ENCODE data around the gene UBR2. TPM values are rescaled to one million over a fixed set of nuclear protein-coding genes. Genes with fewer than 3 reads are reported as not detected.
A peak's percentile ranks its signal among the peaks of the same experiment; 100 is the strongest.

UBR2 gene
- 10 to 100 TPM; 21.6 to 22.5 TPM for total RNA-seq
- polyA plus RNA-seq (2013, experiment 1 of 2) = 12.3 TPM
- 11.3 TPM for polyA plus RNA-seq (2013, experiment 2 of 2)
- long read RNA-seq, experiment 1, partial matches to known transcripts = 1 of 5 reads
- long read RNA-seq, experiment 1, other reads (novel, unspliced or antisense) = 4 of 5 reads
- long read RNA-seq, experiment 2, full-length matches to known transcripts = 9 of 38 reads
- long read RNA-seq, experiment 2, partial matches to known transcripts = 14 of 38 reads
- long read RNA-seq, experiment 2, other reads (novel, unspliced or antisense) = 15 of 38 reads
- long read RNA-seq, experiment 3, full-length matches to known transcripts = 5 of 48 reads
- long read RNA-seq, experiment 3, partial matches to known transcripts = 32 of 48 reads
- long read RNA-seq, experiment 3, other reads (novel, unspliced or antisense) = 11 of 48 reads
- long read RNA-seq, experiment 4, partial matches to known transcripts = 6 of 8 reads
- long read RNA-seq, experiment 4, other reads (novel, unspliced or antisense) = 2 of 8 reads

DNA sequence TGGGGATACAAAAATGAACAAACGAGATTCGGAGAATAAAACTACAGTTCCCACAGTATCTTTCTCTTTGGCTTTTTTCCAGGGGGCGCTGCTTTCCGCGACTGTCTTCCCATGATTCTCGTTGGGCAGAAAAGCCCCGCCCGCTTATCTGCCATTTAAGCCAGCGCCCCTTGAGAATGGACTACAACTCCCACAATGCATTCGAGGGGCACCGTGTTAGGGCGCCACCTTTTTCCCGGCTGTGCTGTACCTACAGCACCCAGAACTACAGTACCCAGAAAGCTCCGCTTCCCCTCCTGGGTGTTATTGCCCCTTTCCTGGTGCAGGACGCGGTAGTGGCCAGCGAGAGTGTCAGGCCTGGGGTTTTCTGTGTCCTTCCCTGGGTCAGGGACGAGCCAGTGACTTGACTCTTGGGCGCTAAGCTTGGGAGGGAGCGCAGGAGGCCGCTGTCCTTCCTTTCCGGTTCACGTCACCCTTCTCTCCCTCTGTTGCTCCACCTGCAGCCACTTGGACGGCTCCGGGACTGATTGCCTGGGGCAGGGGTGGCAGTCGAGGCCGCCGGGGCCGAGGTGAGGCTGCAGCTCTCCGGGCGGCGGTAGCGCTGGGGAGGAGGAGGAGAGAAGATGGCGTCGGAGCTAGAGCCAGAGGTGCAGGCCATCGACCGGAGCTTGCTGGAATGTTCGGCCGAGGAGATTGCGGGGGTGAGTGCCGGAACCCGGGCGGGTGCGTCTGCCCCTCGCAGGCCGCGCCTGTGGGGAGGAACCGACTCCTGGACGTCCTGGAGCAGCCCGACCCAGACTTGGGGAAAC is at the start of gene UBR2:
Gene UBR2 (plus strand): TSS at position 333 of the 809 bp plus-strand sequence. CDS start 291 bp downstream, at position 624.
- TF ChIP-seq, protein P1, sequence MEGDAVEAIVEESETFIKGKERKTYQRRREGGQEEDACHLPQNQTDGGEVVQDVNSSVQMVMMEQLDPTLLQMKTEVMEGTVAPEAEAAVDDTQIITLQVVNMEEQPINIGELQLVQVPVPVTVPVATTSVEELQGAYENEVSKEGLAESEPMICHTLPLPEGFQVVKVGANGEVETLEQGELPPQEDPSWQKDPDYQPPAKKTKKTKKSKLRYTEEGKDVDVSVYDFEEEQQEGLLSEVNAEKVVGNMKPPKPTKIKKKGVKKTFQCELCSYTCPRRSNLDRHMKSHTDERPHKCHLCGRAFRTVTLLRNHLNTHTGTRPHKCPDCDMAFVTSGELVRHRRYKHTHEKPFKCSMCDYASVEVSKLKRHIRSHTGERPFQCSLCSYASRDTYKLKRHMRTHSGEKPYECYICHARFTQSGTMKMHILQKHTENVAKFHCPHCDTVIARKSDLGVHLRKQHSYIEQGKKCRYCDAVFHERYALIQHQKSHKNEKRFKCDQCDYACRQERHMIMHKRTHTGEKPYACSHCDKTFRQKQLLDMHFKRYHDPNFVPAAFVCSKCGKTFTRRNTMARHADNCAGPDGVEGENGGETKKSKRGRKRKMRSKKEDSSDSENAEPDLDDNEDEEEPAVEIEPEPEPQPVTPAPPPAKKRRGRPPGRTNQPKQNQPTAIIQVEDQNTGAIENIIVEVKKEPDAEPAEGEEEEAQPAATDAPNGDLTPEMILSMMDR (conservative IDR thresholded peaks at IDR 0.05) = peak; percentile 87
- H3K9ac ChIP-seq (ENCODE audit: extremely low read depth, low read length, poor library complexity, severe bottlenecking) = peak within 1 kb of the TSS; percentile 82
- H3K4me1 ChIP-seq (ENCODE audit: control insufficient read depth, insufficient read depth, low read length) = no peaks in the 10 kb centered on the region
- no peaks in the 10 kb centered on the region for H3K27me3 ChIP-seq (ENCODE audit: control insufficient read depth, insufficient read depth, low read length, poor library complexity, severe bottlenecking)
- H3K36me3 Mint-ChIP-seq (ENCODE audit: low read depth) = peaks cover 22% of the 10 kb centered on the region
- peak within 1 kb of the TSS; percentile 86 for H3K27ac ChIP-seq (ENCODE audit: low read depth, low read length)
- H3K4me1 Mint-ChIP-seq = peaks cover 6% of the 10 kb centered on the region
- H3K27ac Mint-ChIP-seq = peak within 1 kb of the TSS; percentile 96
- H3K9me3 ChIP-seq (ENCODE audit: control insufficient read depth, low read length) = no peaks in the 10 kb centered on the region
- peaks cover 4% of the 10 kb centered on the region for H3K27me3 Mint-ChIP-seq (ENCODE audit: insufficient read depth)
- H3K9me3 Mint-ChIP-seq = no peaks in the 10 kb centered on the region
- DNase-seq = peak; percentile 98
- peaks cover 3% of the 10 kb centered on the region for H3K36me3 ChIP-seq (ENCODE audit: control insufficient read depth, insufficient read depth, low read length)
- 1 to 2% methylated on average over 27 to 50 of the region's 50 CpGs for WGBS, 2 experiments (ENCODE audit: insufficient coverage in 1 of 2, insufficient read length in 1 of 2)
- H3K4me3 ChIP-seq (ENCODE audit: low read length) = peak within 1 kb of the TSS; percentile 94
- H3K4me3 Mint-ChIP-seq = peak within 1 kb of the TSS; percentile 93

DNA sequence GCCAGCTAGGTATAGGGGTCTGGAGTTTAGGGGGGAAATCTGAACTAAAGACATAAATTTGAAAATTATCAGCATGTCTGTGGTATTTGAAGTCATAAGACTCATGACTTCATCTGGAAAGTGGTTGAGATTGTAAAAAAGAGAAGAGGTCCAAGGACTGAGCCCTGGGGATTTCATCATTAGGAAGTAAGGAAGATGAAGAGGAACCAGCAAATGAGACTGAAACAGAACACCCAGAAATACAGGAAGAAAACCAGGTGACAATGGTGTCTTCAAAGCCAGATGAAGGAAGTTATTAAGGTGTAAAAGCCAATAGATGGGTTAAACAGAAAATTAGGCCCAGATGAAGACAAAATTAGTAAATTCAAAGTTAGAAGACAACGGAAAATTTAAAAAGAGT is 49.1 kb upstream of the UBR2 start:
- H3K36me3 ChIP-seq (ENCODE audit: control insufficient read depth, insufficient read depth, low read length) = no peaks in the 10 kb centered on the region
- no peaks in the 10 kb centered on the region for H3K27me3 Mint-ChIP-seq (ENCODE audit: insufficient read depth)

DNA sequence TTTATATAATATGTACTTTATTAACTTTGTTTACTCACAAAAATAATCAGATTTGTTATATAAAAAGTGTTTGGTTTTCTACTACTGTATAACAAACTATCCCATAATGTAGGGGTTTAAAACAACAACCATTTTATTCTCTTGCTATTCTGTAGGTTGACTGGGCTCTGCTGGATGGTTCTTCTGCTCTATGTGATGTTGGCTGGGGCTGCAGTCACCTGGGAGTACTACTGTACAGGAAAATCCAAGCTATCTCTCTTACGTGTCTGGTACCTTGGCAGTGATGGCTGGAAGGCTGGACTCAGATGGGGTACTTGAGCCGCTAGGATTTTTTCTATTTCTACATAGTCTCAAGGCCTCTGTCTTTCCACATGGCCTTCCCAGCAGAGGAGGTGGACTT is 44.0 kb upstream of the UBR2 start:
- Mint-ChIP-seq H3K4me3 (no peak overlapping the region), H3K4me1 (no peaks in the 10 kb centered on the region), H3K27me3 (ENCODE audit: insufficient read depth) (peaks cover 1% of the 10 kb centered on the region), H3K36me3 (ENCODE audit: low read depth) (no peaks in the 10 kb centered on the region), H3K27ac (no peak overlapping the region), H3K9me3 (peaks cover 5% of the 10 kb centered on the region)
- H3K27me3 ChIP-seq (ENCODE audit: control insufficient read depth, insufficient read depth, low read length, poor library complexity, severe bottlenecking) = no peaks in the 10 kb centered on the region
- peaks cover 6% of the 10 kb centered on the region for H3K9me3 ChIP-seq (ENCODE audit: control insufficient read depth, low read length)
- H3K4me3 ChIP-seq (ENCODE audit: low read length) = no peak overlapping the region
- TF ChIP-seq, protein P1 (conservative IDR thresholded peaks at IDR 0.05) = no peak
- H3K4me1 ChIP-seq (ENCODE audit: control insufficient read depth, insufficient read depth, low read length) = no peaks in the 10 kb centered on the region
- H3K27ac ChIP-seq (ENCODE audit: low read depth, low read length) = no peak overlapping the region
- WGBS, 2 experiments (ENCODE audit: insufficient coverage in 1 of 2, insufficient read length in 1 of 2) = 91 to 100% methylated on average over 2 of the region's 2 CpGs
- no peaks in the 10 kb centered on the region for H3K36me3 ChIP-seq (ENCODE audit: control insufficient read depth, insufficient read depth, low read length)
- H3K9ac ChIP-seq (ENCODE audit: extremely low read depth, low read length, poor library complexity, severe bottlenecking) = no peak overlapping the region
- DNase-seq = no peak

More for the DNA sequence above, 49.1 kb upstream of the UBR2 start:
- H3K4me3 Mint-ChIP-seq = no peak overlapping the region
- no peaks in the 10 kb centered on the region for H3K4me1 ChIP-seq (ENCODE audit: control insufficient read depth, insufficient read depth, low read length)
- H3K27ac Mint-ChIP-seq = no peak overlapping the region
- H3K27ac ChIP-seq (ENCODE audit: low read depth, low read length) = no peak overlapping the region
- H3K9me3 Mint-ChIP-seq = no peaks in the 10 kb centered on the region
- H3K4me3 ChIP-seq (ENCODE audit: low read length) = no peak overlapping the region
- DNase-seq = no peak
- WGBS, 2 experiments (ENCODE audit: insufficient coverage in 1 of 2, insufficient read length in 1 of 2) = 90 to 96% methylated on average over 1 of the region's 1 CpG
- no peaks in the 10 kb centered on the region for H3K36me3 Mint-ChIP-seq (ENCODE audit: low read depth)
- H3K4me1 Mint-ChIP-seq = peaks cover 4% of the 10 kb centered on the region
- H3K27me3 ChIP-seq (ENCODE audit: control insufficient read depth, insufficient read depth, low read length, poor library complexity, severe bottlenecking) = no peaks in the 10 kb centered on the region
- peaks cover under 1% of the 10 kb centered on the region for H3K9me3 ChIP-seq (ENCODE audit: control insufficient read depth, low read length)
- TF ChIP-seq, protein P1 (conservative IDR thresholded peaks at IDR 0.05) = no peak
- H3K9ac ChIP-seq (ENCODE audit: extremely low read depth, low read length, poor library complexity, severe bottlenecking) = no peak overlapping the region

Data from endodermal cell (in vitro differentiated cells).